ENCODE data around the gene SUMO2. TPM values are rescaled to one million over a fixed set of nuclear protein-coding genes. Genes with fewer than 3 reads are reported as not detected.
A peak's percentile ranks its signal among the peaks of the same experiment; 100 is the strongest.

The SUMO2 gene
- total RNA-seq, 1 experiment from 2014 or later = 650 TPM

DNA sequence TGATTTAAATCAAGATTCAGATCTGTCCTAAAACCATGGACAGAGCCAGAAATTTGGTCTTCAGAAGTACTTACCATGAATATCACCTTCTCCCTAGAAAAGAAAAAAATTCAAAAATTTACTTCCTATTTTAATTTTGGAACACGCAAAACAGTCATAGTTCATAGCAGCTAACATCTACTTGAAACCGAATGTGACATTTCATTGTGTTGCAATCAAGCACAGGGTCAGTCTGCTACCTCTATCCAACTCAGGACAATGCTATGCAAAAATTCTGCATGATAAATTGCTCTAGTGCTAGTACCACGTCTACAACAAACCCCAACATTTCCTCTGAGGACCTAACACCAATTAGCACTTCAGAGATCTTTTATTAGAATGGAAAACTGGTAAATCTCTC, 36.2 kb downstream of the SUMO2 start:
- POLR2A ChIA-PET = no interaction called here

DNA sequence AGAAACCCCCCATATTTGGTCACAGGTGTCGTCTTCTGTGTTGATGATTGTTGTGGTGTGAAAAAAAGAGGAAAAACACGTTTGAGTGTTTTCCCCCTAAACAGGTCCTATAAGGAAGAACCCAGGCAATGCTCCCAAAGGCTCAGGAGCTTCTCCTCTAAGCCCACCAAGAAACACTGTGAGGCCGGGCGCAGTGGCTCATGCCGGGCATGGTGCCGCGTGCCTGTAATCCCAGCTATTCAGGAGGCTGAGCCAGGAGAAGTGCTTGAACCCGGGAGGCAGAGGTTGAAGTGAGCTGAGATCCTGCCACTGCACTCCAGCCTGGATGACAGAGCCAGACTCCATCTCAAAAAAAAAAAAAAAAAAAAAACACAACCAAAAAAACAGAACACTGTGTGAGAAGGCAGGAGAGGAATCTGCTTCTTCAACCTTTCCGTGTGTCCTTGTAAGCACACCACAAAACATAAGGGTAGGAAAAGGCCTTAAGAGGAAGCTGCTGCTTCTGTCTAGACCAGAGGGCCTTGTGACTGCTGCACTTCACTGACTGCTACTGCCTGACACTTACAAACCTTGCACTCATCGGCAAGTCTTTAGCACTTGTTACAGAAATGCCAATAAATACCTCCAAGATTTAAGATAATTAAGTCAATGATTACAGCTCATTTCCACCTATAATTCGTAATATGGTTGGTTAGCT, 37.8 kb downstream of the SUMO2 start:
- Mint-ChIP-seq H3K27ac (peak overlapping the region; percentile 60; the same call in 1 of the 2 replicates), H3K36me3 (peaks cover 83% of the 10 kb centered on the region), H3K9me3 (no peaks in the 10 kb centered on the region), H3K4me1 (peaks cover 4% of the 10 kb centered on the region), H3K27me3 (ENCODE audit: low read depth) (no peaks in the 10 kb centered on the region), H3K4me3 (no peak overlapping the region)
- ATAC-seq (no peak), DNase-seq (ENCODE audit: low spot score) (no peak)
- POLR2A ChIA-PET = interaction anchor here (0.7 kb wide), 4 partner anchors 18 to 922 kb away, joined by 3 to 6 read pairs (median 4); no protein-coding TSS in a partner anchor
- CTCF ChIA-PET = interaction anchor here (1.6 to 1.9 kb wide), 4 partner anchors 14 to 95 kb away, joined by 6 to 11 read pairs (median 8); partner anchors contain the start of gene NT5C
- TF ChIP-seq, protein P1, sequence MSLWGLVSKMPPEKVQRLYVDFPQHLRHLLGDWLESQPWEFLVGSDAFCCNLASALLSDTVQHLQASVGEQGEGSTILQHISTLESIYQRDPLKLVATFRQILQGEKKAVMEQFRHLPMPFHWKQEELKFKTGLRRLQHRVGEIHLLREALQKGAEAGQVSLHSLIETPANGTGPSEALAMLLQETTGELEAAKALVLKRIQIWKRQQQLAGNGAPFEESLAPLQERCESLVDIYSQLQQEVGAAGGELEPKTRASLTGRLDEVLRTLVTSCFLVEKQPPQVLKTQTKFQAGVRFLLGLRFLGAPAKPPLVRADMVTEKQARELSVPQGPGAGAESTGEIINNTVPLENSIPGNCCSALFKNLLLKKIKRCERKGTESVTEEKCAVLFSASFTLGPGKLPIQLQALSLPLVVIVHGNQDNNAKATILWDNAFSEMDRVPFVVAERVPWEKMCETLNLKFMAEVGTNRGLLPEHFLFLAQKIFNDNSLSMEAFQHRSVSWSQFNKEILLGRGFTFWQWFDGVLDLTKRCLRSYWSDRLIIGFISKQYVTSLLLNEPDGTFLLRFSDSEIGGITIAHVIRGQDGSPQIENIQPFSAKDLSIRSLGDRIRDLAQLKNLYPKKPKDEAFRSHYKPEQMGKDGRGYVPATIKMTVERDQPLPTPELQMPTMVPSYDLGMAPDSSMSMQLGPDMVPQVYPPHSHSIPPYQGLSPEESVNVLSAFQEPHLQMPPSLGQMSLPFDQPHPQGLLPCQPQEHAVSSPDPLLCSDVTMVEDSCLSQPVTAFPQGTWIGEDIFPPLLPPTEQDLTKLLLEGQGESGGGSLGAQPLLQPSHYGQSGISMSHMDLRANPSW (CRISPR knock-in tag; conservative IDR thresholded peaks at IDR 0.05; ENCODE audit: low read depth) = no peak
- TF ChIP-seq, protein P2, sequence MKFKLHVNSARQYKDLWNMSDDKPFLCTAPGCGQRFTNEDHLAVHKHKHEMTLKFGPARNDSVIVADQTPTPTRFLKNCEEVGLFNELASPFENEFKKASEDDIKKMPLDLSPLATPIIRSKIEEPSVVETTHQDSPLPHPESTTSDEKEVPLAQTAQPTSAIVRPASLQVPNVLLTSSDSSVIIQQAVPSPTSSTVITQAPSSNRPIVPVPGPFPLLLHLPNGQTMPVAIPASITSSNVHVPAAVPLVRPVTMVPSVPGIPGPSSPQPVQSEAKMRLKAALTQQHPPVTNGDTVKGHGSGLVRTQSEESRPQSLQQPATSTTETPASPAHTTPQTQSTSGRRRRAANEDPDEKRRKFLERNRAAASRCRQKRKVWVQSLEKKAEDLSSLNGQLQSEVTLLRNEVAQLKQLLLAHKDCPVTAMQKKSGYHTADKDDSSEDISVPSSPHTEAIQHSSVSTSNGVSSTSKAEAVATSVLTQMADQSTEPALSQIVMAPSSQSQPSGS (CRISPR knock-in tag; IDR thresholded peaks at IDR 0.05; ENCODE audit: borderline replicate concordance, low read depth) = no peak
- TF ChIP-seq, protein P3, sequence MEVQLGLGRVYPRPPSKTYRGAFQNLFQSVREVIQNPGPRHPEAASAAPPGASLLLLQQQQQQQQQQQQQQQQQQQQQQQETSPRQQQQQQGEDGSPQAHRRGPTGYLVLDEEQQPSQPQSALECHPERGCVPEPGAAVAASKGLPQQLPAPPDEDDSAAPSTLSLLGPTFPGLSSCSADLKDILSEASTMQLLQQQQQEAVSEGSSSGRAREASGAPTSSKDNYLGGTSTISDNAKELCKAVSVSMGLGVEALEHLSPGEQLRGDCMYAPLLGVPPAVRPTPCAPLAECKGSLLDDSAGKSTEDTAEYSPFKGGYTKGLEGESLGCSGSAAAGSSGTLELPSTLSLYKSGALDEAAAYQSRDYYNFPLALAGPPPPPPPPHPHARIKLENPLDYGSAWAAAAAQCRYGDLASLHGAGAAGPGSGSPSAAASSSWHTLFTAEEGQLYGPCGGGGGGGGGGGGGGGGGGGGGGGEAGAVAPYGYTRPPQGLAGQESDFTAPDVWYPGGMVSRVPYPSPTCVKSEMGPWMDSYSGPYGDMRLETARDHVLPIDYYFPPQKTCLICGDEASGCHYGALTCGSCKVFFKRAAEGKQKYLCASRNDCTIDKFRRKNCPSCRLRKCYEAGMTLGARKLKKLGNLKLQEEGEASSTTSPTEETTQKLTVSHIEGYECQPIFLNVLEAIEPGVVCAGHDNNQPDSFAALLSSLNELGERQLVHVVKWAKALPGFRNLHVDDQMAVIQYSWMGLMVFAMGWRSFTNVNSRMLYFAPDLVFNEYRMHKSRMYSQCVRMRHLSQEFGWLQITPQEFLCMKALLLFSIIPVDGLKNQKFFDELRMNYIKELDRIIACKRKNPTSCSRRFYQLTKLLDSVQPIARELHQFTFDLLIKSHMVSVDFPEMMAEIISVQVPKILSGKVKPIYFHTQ (CRISPR knock-in tag; IDR thresholded peaks at IDR 0.05) = no peak
- TF ChIP-seq NFATC4 (CRISPR knock-in tag; IDR thresholded peaks at IDR 0.05) (no peak), KAT7 (CRISPR knock-in tag; IDR thresholded peaks at IDR 0.05; ENCODE audit: borderline replicate concordance) (no peak), ZNF138 (CRISPR knock-in tag; conservative IDR thresholded peaks at IDR 0.05) (no peak), ELF4 (CRISPR knock-in tag; IDR thresholded peaks at IDR 0.05; ENCODE audit: low read depth) (no peak), GRHL2 (CRISPR knock-in tag; IDR thresholded peaks at IDR 0.05; ENCODE audit: insufficient replicate concordance, severe bottlenecking) (no peak), CBFB (CRISPR knock-in tag; IDR thresholded peaks at IDR 0.05; ENCODE audit: low read depth) (no peak), IRF2 (CRISPR knock-in tag; IDR thresholded peaks at IDR 0.05; ENCODE audit: borderline replicate concordance, low read depth) (no peak), NFYB (CRISPR knock-in tag; conservative IDR thresholded peaks at IDR 0.05; ENCODE audit: low read depth) (no peak), GTF2I (CRISPR knock-in tag; conservative IDR thresholded peaks at IDR 0.05) (no peak)
- TF ChIP-seq, protein P4, sequence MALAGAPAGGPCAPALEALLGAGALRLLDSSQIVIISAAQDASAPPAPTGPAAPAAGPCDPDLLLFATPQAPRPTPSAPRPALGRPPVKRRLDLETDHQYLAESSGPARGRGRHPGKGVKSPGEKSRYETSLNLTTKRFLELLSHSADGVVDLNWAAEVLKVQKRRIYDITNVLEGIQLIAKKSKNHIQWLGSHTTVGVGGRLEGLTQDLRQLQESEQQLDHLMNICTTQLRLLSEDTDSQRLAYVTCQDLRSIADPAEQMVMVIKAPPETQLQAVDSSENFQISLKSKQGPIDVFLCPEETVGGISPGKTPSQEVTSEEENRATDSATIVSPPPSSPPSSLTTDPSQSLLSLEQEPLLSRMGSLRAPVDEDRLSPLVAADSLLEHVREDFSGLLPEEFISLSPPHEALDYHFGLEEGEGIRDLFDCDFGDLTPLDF (CRISPR knock-in tag; IDR thresholded peaks at IDR 0.05) = no peak
- TF ChIP-seq, protein P5, sequence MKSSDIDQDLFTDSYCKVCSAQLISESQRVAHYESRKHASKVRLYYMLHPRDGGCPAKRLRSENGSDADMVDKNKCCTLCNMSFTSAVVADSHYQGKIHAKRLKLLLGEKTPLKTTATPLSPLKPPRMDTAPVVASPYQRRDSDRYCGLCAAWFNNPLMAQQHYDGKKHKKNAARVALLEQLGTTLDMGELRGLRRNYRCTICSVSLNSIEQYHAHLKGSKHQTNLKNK (CRISPR knock-in tag; IDR thresholded peaks at IDR 0.05) = no peak

More for the DNA sequence above, 36.2 kb downstream of the SUMO2 start:
- Mint-ChIP-seq H3K9me3 (no peaks in the 10 kb centered on the region), H3K27me3 (ENCODE audit: low read depth) (no peaks in the 10 kb centered on the region), H3K4me3 (no peak overlapping the region), H3K36me3 (peaks cover 68% of the 10 kb centered on the region), H3K4me1 (peaks cover 11% of the 10 kb centered on the region), H3K27ac (0 out of 2 replicates have a peak overlapping the region, but pooled peaks have one; percentile 52)
- DNase-seq (ENCODE audit: low spot score) = no peak
- TF ChIP-seq CREB1 (CRISPR knock-in tag; IDR thresholded peaks at IDR 0.05) (no peak), ESRRA (CRISPR knock-in tag; IDR thresholded peaks at IDR 0.05; ENCODE audit: borderline replicate concordance) (no peak)
- TF ChIP-seq, protein P6, sequence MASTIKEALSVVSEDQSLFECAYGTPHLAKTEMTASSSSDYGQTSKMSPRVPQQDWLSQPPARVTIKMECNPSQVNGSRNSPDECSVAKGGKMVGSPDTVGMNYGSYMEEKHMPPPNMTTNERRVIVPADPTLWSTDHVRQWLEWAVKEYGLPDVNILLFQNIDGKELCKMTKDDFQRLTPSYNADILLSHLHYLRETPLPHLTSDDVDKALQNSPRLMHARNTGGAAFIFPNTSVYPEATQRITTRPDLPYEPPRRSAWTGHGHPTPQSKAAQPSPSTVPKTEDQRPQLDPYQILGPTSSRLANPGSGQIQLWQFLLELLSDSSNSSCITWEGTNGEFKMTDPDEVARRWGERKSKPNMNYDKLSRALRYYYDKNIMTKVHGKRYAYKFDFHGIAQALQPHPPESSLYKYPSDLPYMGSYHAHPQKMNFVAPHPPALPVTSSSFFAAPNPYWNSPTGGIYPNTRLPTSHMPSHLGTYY (CRISPR knock-in tag; IDR thresholded peaks at IDR 0.05) = no peak
- TF ChIP-seq, protein P7, sequence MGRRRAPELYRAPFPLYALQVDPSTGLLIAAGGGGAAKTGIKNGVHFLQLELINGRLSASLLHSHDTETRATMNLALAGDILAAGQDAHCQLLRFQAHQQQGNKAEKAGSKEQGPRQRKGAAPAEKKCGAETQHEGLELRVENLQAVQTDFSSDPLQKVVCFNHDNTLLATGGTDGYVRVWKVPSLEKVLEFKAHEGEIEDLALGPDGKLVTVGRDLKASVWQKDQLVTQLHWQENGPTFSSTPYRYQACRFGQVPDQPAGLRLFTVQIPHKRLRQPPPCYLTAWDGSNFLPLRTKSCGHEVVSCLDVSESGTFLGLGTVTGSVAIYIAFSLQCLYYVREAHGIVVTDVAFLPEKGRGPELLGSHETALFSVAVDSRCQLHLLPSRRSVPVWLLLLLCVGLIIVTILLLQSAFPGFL (CRISPR knock-in tag; IDR thresholded peaks at IDR 0.05; ENCODE audit: borderline replicate concordance) = no peak
- TF ChIP-seq, protein P8, sequence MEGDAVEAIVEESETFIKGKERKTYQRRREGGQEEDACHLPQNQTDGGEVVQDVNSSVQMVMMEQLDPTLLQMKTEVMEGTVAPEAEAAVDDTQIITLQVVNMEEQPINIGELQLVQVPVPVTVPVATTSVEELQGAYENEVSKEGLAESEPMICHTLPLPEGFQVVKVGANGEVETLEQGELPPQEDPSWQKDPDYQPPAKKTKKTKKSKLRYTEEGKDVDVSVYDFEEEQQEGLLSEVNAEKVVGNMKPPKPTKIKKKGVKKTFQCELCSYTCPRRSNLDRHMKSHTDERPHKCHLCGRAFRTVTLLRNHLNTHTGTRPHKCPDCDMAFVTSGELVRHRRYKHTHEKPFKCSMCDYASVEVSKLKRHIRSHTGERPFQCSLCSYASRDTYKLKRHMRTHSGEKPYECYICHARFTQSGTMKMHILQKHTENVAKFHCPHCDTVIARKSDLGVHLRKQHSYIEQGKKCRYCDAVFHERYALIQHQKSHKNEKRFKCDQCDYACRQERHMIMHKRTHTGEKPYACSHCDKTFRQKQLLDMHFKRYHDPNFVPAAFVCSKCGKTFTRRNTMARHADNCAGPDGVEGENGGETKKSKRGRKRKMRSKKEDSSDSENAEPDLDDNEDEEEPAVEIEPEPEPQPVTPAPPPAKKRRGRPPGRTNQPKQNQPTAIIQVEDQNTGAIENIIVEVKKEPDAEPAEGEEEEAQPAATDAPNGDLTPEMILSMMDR (IDR thresholded peaks at IDR 0.05) = no peak
- CTCF ChIA-PET = interaction anchor here (1.6 to 1.9 kb wide), 2 partner anchors 25 to 33 kb away, joined by 6 to 11 read pairs; no protein-coding TSS in a partner anchor
- no peak for ATAC-seq
